NCI-H1417 treated with DMSO at 0.1 percent for 48 hours (cell line): ENCODE results near the gene NDE1.
"Not testable (repeated sequence)": the region's sequence is repeated elsewhere in the genome, so short reads cannot be mapped to it uniquely, and the experiment has no call there.

Experiments used
- DNase-seq: peaks from one replicate; lab custom pipeline; 2025; lab: John Stamatoyannopoulos, UW

Gene NDE1

DNA sequence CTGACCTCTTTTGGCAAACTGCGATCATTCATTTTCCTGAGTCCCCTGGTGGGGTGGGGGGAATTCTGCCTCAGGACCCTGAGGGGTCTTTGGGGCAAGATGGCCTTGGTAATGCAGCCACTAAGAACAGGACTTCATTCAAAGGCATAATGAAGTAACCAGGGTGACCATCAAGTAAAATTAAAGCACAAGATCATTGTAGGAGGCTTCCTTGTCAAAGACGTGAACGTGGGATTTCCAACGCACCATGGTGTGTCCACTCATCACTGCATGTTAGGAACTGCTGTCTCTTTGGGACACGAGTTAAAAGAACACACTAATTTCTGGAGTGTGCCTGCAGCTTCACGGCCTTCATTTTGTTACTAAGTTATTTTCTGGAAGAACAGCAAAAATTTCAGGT, 51.3 kb downstream of the NDE1 start:
- DNase-seq: no peak

GRCh38 chr16:15701975-15702970, 52.2 kb downstream of the NDE1 start:
- no peak for DNase-seq

DNA sequence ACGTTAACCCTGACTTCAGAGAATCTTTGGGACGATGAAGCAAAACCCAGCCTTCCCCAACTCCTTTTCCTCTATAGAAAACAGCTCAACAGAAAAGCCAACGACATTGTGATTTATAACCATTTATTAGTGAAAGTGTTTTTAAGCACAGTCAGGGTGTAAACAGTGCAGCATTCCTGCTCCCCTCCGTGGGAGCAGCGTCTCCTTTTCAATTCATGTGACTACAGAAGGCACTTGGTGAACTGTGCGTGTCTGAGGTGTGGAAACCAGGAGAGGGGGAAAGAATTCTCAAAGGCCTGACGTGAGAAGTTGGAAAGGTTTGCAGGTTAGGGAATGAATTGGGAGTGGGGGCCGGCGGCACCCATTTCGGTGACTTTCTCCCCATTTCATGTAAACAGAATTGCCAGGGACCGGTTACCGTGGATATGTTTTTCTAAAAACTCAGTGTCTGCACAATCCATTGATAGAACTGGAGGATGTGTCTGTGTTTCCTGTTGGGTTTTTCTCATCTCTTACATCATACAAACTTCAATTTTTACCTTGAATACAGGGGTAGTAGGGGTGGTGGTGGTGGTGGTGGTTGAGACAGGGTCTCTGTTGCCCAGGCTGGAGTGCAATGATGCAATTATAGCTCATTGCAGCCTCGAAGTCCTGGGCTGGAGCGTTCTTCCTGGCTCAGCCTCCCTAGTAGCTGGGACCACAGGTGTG, 53.1 kb downstream of the NDE1 start:
- no peak for DNase-seq

GRCh38 chr16:15704545-15704987, 54.5 kb downstream of the NDE1 start:
- DNase-seq: no peak

GRCh38 chr16:15705064-15705565, 55.1 kb downstream of the NDE1 start:
- DNase-seq: no peak

DNA sequence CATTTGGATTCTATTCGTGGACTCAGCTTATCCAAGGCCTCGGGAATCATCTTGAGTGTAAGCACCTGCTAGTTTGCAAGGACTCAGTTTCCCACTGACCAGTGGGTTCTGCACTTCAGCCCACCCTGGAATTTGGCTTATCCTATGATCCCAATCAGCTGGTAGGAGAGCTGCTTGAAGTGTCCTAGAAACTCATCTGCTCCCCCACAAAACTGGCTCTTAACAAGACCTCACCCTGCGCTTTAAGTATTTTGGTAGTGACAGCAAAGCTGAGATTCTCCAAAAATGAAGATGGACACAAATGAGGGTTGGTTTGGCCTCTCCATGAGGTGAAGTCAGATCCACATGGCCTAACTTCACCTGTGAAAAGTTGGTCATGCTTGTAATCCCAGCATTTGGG, 57.3 kb downstream of the NDE1 start:
- DNase-seq: no peak

DNA sequence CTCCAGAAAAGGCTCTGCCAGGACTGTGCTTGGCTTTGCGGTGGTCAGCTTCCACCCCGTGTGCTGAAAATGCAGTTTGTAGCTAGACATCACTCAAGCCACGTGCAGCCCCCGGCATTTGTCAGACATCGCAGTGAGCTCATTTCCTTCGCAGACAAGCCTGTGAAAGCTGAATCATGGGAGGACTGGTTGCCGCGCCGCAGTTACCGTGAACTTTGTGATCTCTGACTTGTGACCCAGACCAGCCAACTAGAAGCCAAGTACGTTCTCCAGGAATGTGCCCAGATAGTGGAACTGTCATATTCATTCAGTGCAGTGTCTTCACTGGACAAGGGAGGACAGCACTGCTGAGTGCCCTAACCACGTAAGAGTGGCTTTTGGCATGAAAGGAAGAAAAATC, 58.1 kb downstream of the NDE1 start:
- DNase-seq: no peak

DNA sequence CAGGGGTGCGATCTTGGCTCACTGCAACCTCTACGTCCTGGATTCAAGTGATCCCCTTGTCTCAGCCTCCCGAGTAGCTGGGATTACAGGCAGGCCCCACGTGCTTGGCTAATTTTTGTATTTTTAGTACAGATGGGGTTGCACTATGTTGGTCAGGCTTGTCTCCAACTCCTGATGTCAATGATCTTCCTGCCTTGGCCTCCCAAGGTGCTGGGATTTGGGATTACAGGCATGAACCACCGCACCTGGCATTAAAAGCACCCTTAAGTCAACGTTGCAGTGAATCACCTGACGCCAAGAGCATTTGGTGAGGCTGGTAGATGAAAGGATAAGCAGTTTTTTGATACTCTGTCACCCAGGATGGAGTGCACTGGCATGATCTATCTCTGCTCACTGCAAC, 59.0 kb downstream of the NDE1 start:
- DNase-seq: no peak

DNA sequence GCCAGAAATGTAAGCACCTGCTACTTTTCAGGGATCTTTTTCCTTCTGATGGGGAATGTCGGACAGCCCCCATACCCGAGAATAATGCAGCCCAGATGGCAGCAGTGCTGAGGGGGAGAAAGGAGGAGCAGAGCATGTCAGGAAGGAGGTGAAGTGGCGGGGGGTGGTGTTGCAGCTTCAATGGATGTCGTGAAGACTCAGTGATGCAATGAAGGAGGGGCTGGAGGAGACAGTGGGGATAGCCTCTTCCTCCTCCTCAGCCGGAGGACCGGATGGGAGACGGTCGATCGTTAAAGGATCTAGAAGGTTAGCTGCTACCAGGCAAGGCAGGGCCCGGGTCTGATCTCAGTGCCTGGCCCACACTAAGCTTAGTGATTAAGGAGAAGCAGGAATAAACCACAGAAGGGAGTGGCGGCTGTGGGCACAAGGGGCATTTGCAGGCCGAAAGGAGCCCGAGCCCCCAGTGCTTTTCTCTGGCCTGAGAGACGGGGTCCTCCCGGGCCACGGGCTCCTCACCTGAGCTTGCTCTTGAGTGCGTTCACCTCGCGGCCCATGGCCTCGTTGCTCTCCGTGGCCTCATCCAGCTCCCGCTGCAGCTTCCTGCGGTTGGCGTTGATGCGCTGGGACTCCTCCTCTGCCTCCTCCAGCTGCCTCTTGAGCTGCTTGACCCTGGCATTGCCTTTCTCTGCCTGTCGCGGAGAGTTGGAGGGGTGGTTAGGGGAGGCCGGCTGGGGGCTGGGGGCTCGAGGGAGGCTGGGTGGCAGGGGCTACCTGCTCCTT, 64.5 kb downstream of the NDE1 start:
- no peak for DNase-seq

- no peak for DNase-seq
Measured at GRCh38 chr16:15715221-15715620, 65.2 kb downstream of the NDE1 start.

- DNase-seq: no peak
Measured at GRCh38 chr16:15716694-15717447, 66.8 kb downstream of the NDE1 start.

GRCh38 chr16:15721018-15721417, 71.0 kb downstream of the NDE1 start:
- DNase-seq: no peak

- no peak for DNase-seq
Measured at GRCh38 chr16:15723808-15724207, 73.8 kb downstream of the NDE1 start.

GRCh38 chr16:15725641-15726240, 75.7 kb downstream of the NDE1 start:
- no peak for DNase-seq

DNA sequence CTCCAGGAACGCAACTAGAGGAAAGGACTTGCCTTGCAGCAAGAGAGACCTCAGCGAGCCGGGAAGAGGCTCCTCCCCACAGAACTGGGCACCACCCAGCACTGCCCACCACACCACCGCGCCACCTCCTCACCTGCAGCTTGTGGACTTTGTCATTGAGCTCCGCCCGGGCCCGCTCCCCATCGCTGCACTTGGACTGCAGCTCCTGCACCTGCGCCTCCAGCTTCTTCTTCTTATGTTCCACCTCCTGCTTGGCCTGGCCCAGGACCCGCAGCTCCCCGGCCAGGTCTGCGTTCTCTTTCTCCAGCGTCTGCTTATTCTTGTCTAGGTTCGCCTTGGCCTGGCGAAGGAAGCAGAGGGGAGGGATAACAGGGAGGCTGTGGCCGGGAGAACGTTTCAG, 76.7 kb downstream of the NDE1 start:
- DNase-seq: no peak

DNA sequence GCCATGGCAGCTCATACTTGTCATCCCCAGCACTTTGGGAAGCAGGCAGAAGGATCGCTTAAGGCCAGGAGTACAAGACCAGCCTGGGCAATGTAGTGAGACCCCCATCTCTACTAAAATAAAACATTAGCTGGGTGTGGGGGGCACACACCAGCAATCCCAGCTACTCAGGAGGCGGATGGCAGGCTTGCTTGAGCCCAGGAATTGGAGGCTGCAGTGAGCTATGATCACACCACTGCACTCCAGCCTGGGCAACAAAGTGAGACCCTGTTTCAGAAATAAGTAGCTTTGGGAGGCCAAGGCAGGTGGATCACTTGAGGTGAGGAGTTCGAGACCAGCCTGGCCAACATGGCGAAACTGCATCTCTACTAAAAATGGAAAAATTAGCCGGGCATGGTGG, 77.7 kb downstream of the NDE1 start:
- not testable (repeated sequence) for DNase-seq

- DNase-seq: no peak
Measured at GRCh38 chr16:15729152-15729551, 79.1 kb downstream of the NDE1 start.

DNA sequence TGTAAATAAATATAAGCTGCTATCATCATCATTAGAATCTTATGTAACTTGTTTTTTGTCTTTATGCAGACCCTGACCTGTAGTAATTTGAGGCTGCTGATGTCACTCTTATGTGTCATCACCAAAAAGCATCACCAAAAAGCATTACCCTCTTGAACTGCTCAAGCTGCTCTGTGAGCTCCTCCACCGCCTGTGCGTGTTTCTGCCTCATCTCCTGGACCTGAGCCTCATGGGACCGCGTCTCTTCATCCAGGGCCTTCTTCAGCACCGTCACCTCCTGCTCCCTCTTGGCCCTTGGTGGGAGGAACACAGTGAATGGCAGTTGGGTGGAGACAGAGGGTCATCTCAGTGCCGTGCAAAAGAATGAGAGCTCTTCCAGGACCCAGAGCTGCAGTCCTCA, 82.4 kb downstream of the NDE1 start:
- no peak for DNase-seq

DNA sequence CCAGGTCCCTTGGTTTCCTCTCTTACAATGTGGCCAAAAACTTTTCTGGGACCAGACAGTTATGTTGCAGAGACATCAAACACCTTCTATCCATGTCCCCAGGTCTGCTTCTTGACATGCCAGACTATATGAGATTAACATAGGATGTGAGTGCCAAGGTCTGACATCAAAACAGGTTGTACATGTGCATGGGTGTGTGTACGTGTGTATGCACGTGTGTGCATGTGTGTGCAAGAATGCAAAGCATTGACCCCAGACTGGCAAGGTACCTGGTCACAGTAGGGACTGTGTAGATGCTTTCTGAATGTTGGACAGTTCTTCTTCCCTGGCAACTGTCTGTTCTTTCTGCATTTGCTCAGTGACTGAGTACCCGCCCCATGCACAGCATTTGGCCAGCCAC, 85.6 kb downstream of the NDE1 start:
- DNase-seq: no peak

DNA sequence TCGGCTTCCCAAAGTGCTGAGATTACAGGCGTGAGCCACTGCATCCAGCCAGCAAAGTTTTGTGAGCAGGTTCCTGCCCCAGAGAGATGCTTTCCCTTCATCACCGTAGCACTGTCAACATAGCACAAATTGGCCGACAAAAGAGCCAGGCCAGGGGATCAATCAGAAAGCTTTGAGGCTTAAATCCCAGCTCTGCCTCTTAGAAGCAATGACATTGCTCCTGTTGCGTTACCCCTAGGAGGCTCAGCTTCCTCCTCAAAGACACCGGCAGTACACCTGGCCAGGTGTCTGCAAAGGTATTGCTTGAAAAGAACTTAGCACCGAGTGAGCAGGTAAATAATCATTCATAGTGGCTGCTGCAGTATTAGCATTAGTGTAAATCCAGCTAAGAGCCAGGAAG, 86.5 kb downstream of the NDE1 start:
- DNase-seq: no peak

DNA sequence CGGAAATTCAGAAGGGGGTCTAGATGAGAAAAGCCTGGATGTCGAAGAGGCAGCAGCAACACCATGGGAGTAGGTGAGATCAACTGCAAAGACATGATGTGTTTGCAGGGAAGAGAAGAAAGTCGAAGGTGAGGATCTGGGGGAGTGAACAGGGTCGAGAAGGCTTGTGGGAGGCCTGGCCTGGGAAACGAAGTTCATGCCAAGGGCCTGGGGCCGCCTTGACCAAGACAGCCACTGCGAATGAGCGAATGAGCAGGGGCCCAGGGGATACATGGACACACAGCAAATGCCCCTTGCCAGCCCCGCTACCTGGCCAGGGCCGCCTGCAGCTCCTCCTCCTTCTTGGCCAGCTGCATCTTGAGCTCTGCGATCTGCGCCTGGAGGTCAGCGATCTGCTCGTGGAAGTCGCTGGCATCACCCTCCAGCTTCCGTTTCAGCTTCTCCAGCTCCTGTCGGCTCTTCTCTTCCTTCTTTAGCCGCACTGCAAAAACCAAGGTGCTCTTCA, 87.1 kb downstream of the NDE1 start:
- no peak for DNase-seq
